Stimulated activated CD8-positive, alpha-beta memory T cell treated with anti-CD3 and anti-CD28 coated beads, Interleukin-7, amount 100 ng/mL, for 1 hour (primary cell): ENCODE measurements around the gene DNAH7.
"Not testable (repeated sequence)": the region's sequence is repeated elsewhere in the genome, so short reads cannot be mapped to it uniquely, and the experiment has no call there.

ENCODE experiments used
- DNase-seq, 2 donors: peaks; one replicate each; pipeline ENCODE4 v3.0.0-alpha.2; 2020; ENCODE audit warnings: low read depth in 2 of 2

Gene DNAH7

GRCh38 chr2:196068271-196069209, at the start of gene DNAH7:
TSS of gene DNAH7 (minus strand) at chr2:196068837. CDS start at chr2:196068711, 126 bp downstream.
- peak; percentile 79 to 85 for DNase-seq

GRCh38 chr2:196117214-196117705, 48.6 kb upstream of the DNAH7 start:
- DNase-seq, result no peak

GRCh38 chr2:196113061-196113974, 44.7 kb upstream of the DNAH7 start:
- no peak for DNase-seq

- DNase-seq, result no peak
Measured at GRCh38 chr2:196112418-196113034, 43.9 kb upstream of the DNAH7 start.

- no peak for DNase-seq
Measured at GRCh38 chr2:196108604-196109003, 40.0 kb upstream of the DNAH7 start.

DNA sequence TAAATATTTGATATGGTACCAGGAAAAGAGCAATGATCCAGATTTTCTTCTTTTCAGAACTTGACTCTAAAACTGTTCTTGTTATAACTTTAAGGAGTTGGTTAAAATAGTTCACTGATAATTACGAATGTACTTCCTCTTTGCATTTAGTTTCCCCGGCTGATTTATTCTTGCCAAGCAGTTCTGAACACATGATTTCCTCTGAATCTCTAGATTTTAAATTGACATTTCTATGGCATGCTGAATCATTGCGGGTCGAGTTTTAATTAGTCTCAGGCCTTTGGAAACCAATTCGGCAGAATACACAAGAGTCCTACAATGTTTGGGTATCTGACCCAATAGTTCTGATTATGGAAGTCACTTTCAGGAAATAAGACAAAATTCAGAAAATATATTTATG, 37.3 kb upstream of the DNAH7 start:
- DNase-seq, result no peak

DNA sequence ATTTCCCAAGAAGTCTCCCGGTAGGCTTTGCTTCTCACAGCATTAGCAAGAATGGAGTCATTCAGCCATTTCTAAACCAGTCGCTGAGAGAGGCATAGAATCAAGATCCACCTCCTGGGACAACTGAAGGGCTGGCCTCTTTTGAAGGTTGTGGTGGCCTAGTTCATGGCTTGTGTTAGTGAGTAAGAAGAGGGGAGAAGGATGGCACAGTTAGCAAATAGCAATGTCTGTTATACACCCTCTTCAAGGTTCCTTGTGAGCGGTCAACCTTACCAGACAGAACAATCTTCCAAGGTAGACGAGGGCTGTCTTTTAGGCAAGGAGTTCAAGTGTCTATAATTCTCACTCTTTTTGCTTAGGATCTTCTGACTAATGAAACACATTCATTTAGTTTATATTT, 35.4 kb upstream of the DNAH7 start:
- DNase-seq, result no peak

- no peak for DNase-seq
Measured at GRCh38 chr2:196103626-196104025, 35.0 kb upstream of the DNAH7 start.

GRCh38 chr2:196101325-196101991, 32.8 kb upstream of the DNAH7 start:
- DNase-seq, result no peak

DNA sequence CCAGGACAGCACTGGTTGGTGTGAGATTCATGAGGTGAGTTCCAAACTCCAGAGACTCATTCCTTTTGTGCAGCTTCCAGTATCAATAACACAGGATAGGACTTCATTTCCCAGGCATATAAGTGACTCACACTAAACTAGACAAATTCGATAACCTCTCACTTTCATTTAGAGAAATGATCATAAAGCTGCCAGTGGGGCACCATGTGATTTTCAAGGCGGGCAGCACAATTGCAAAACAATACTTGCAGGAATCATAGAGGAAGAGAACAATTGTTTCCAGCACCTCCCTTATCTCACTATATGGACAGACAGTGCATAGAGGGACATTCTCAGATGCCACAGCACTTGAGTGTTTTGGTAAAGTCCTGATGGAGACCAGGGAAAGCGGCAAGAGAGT, 31.3 kb upstream of the DNAH7 start:
- DNase-seq, result no peak

- no peak for DNase-seq
Measured at GRCh38 chr2:196097864-196098660, 29.4 kb upstream of the DNAH7 start.

- no peak for DNase-seq
Measured at GRCh38 chr2:196096982-196097745, 28.5 kb upstream of the DNAH7 start.

- no peak for DNase-seq
Measured at GRCh38 chr2:196096264-196096663, 27.6 kb upstream of the DNAH7 start.

DNA sequence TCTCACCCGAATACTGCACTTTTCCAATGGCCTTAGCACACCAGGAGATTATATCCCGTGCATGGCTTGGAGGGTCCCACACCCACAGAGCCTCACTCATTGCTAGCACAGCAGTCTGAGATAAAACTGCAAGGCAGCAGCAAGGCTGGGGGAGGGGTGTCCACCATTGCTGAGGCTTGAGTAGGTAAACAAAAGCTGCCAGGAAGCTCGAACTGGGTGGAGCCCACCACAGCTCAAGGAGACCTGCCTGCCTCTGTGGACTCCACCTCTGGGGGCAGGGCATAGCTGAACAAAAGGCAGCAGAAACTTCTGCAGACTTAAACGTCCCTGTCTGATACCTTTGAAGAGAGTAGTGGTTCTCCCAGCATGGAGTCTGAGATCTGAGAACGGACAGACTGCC, 20.8 kb upstream of the DNAH7 start:
- DNase-seq, result not testable (repeated sequence)

DNA sequence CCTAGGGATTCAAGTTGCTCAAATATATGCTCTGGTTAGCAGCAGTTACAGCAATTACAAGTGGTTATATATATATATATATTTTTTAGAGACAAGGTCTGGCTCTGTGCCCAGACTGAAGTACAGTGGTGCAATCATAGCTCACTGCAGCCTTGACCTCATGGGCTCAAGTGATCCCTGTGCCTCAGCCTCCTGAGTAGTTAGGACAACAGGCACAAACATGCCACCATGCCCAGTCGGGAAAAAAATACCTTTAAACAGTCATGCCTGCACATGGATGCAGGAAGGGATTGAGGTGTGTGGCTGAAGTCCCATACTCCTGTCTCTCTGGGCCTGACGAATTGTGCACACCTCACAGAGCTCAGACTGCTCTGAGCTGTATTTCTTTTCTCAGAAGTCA, 19.6 kb upstream of the DNAH7 start:
- no peak for DNase-seq

GRCh38 chr2:196086517-196087368, 18.1 kb upstream of the DNAH7 start:
- no peak for DNase-seq

GRCh38 chr2:196083601-196084000, 15.0 kb upstream of the DNAH7 start:
- DNase-seq, result no peak

- no peak for DNase-seq
Measured at GRCh38 chr2:196080526-196080925, 11.9 kb upstream of the DNAH7 start.

- no peak for DNase-seq
Measured at GRCh38 chr2:196079052-196079451, 10.4 kb upstream of the DNAH7 start.
